Liver (tissue), 9 donors: Measurements from ENCODE around the gene GTF3C5. TPM values are rescaled to one million over a fixed set of nuclear protein-coding genes. Genes with fewer than 3 reads are reported as not detected.

Experiments
- DNase-seq: peaks from one replicate; pipeline ENCODE4 v3.0.0-alpha.2; 2017; ENCODE audit warnings: low spot score
- H3K27ac ChIP-seq, 2 donors: one replicate each; pipeline ENCODE4 v1.7.0; 2013; ENCODE audit warnings: inconsistent platforms in 2 of 2, low read length in 2 of 2, control low read depth in 1 of 2, low read depth in 1 of 2, mild to moderate bottlenecking in 1 of 2
- H3K27me3 ChIP-seq, 4 donors: one replicate each; pipeline versions ENCODE4 v1.6.1 to v1.7.0; 2013; ENCODE audit warnings: low read length in 3 of 4, inconsistent platforms in 1 of 4, mild to moderate bottlenecking in 1 of 4, moderate library complexity in 1 of 4; ENCODE audit not compliant: control insufficient read depth in 4 of 4, insufficient read depth in 4 of 4
- H3K36me3 ChIP-seq, 4 donors: one replicate each; pipeline versions ENCODE4 v1.6.1 to v1.7.0; 2013; ENCODE audit warnings: low read length in 3 of 4, mild to moderate bottlenecking in 3 of 4, low read depth in 1 of 4, moderate library complexity in 1 of 4; ENCODE audit not compliant: control insufficient read depth in 4 of 4, insufficient read depth in 3 of 4
- H3K4me1 ChIP-seq, 4 donors: one replicate each; pipeline versions ENCODE4 v1.6.1 to v1.7.0; 2013; ENCODE audit warnings: low read length in 3 of 4, mild to moderate bottlenecking in 3 of 4, moderate library complexity in 1 of 4; ENCODE audit not compliant: control insufficient read depth in 4 of 4, insufficient read depth in 4 of 4
- H3K4me3 ChIP-seq, 3 donors: one replicate each; pipeline versions ENCODE4 v1.6.1 to v1.7.0; 2013; ENCODE audit warnings: low read length in 3 of 3, control low read depth in 1 of 3, low read depth in 1 of 3, mild to moderate bottlenecking in 1 of 3
- H3K9ac ChIP-seq, 2 donors: one replicate each; pipeline ENCODE4 v1.7.0; 2013; ENCODE audit warnings: low read length in 2 of 2, mild to moderate bottlenecking in 2 of 2, moderate library complexity in 2 of 2, control low read depth in 1 of 2, low read depth in 1 of 2
- H3K9me3 ChIP-seq, 4 donors: one replicate each; pipeline versions ENCODE4 v1.6.1 to v1.7.0; 2013; ENCODE audit warnings: low read length in 3 of 4; ENCODE audit not compliant: control insufficient read depth in 4 of 4
- ATF3 ChIP-seq: IDR thresholded peaks from 2 replicates; pipeline ENCODE4 v1.6.1; 2016; ENCODE audit warnings: antibody characterized with exemption
- CTCF ChIP-seq: fragments of 150-350 bp; IDR thresholded peaks from 2 replicates; pipeline ENCODE4 v1.5.1; 2017; ENCODE audit warnings: improper control_type of control experiment, low read depth, low read length; ENCODE audit not compliant: missing input control
- EGR1 ChIP-seq, 2 donors: IDR thresholded peaks; 2 replicates each; pipeline ENCODE4 v1.6.1; 2016 to 2018; ENCODE audit warnings: antibody characterized with exemption in 2 of 2, low read depth in 2 of 2
- FOXA1 ChIP-seq: IDR thresholded peaks from 2 replicates; pipeline ENCODE4 v1.6.1; 2016; ENCODE audit warnings: antibody characterized with exemption
- FOXA2 ChIP-seq: IDR thresholded peaks from 2 replicates; pipeline ENCODE4 v1.6.1; 2016; ENCODE audit warnings: antibody characterized with exemption
- GABPA ChIP-seq, 2 donors: IDR thresholded peaks in 1 of 2; conservative IDR thresholded peaks in 1 of 2; 2 replicates each; pipeline ENCODE4 v1.6.1; 2016; ENCODE audit warnings: antibody characterized with exemption in 2 of 2, mild to moderate bottlenecking in 1 of 2, moderate library complexity in 1 of 2
- HNF4A ChIP-seq, 2 donors: conservative IDR thresholded peaks; 2 replicates each; pipeline ENCODE4 v1.6.1; 2016; ENCODE audit warnings: antibody characterized with exemption in 2 of 2, mild to moderate bottlenecking in 2 of 2
- HNF4G ChIP-seq: IDR thresholded peaks from 2 replicates; pipeline ENCODE4 v1.6.1; 2016; ENCODE audit warnings: antibody characterized with exemption
- JUND ChIP-seq, 2 donors: IDR thresholded peaks; 2 replicates each; pipeline ENCODE4 v1.6.1; 2016; ENCODE audit warnings: antibody characterized with exemption in 2 of 2
- MAX ChIP-seq: IDR thresholded peaks from 2 replicates; pipeline ENCODE4 v1.6.1; 2016; ENCODE audit warnings: antibody characterized with exemption
- NR2F2 ChIP-seq: IDR thresholded peaks from 2 replicates; pipeline ENCODE4 v1.6.1; 2016; ENCODE audit warnings: antibody characterized with exemption
- RAD21 ChIP-seq, 2 donors: IDR thresholded peaks; 2 replicates each; pipeline ENCODE4 v1.6.1; 2016; ENCODE audit warnings: antibody characterized with exemption in 2 of 2, mild to moderate bottlenecking in 2 of 2
- REST ChIP-seq: IDR thresholded peaks from 2 replicates; pipeline ENCODE4 v1.6.1; 2016; ENCODE audit warnings: antibody characterized with exemption, mild to moderate bottlenecking
- RXRA ChIP-seq, 2 donors: IDR thresholded peaks; 2 replicates each; pipeline ENCODE4 v1.6.1; 2017 to 2018; ENCODE audit warnings: antibody characterized with exemption in 2 of 2, mild to moderate bottlenecking in 1 of 2
- SP1 ChIP-seq: IDR thresholded peaks from 2 replicates; pipeline ENCODE4 v1.6.1; 2018; ENCODE audit warnings: antibody characterized with exemption, mild to moderate bottlenecking
- TAF1 ChIP-seq: conservative IDR thresholded peaks from 2 replicates; pipeline ENCODE4 v1.6.1; 2016; ENCODE audit warnings: antibody characterized with exemption, mild to moderate bottlenecking
- YY1 ChIP-seq: IDR thresholded peaks from 2 replicates; pipeline ENCODE4 v1.6.1; 2016; ENCODE audit warnings: antibody characterized with exemption, mild to moderate bottlenecking
- ZBTB33 ChIP-seq: IDR thresholded peaks from 2 replicates; pipeline ENCODE4 v1.6.1; 2016; ENCODE audit warnings: antibody characterized with exemption
- WGBS: extraction: QIAGEN DNeasy Blood & Tissue Kit; methylation state at CpG from one replicate; pipeline ENCODE4 v1.1.7; 2013; 5-methylcytosine and 5-hydroxymethylcytosine counted together
- polyA plus RNA-seq, 2 donors: library from polyadenylated mRNA; stranded (reverse) in 1 of 2; unstranded in 1 of 2; fragments of 200-250 nt in 1 of 2; fragments of >200 nt in 1 of 2; fragmentation: Nextera tagmentation in 1 of 2; extraction: Ambion mirVana in 1 of 2; gene quantifications; one replicate each; pipeline versions ENCODE4 v1.2.1 to v1.2.3, GENCODE V29; 2013 to 2015
- total RNA-seq, 2 donors: library from RNA; depleted of rRNA; stranded (reverse); fragments of >200 nt; gene quantifications; one replicate each; pipeline ENCODE4 v1.2.3, GENCODE V29; 2014
- donor health status: healthy.
- donor health status: healthy.
- donor health status: healthy.
- donor health status: healthy.
- donor health status: healthy.

GTF3C5 gene
- total and polyA plus RNA-seq, 4 donors, result 13.2 to 26.2 (median 18.2) TPM

GRCh38 chr9:133032171-133032570 is 1.4 kb downstream of the GTF3C5 start:
- 97% methylated on average over 10 of the region's 10 CpGs for WGBS
- Histone ChIP-seq H3K9me3 (no peaks in the 10 kb centered on the region), H3K4me1 (peaks cover 0 to 29% (median 23%) of the 10 kb centered on the region in 4 donors), H3K36me3 (peaks cover 0 to 2% (median 0%) of the 10 kb centered on the region in 4 donors), H3K27ac (no peak overlapping the region), H3K4me3 (no peak overlapping the region), H3K27me3 (no peaks in the 10 kb centered on the region), H3K9ac (no peak overlapping the region)
- TF ChIP-seq CTCF (no peak), FOXA2 (no peak), GABPA (IDR thresholded peaks at IDR 0.05 in 1 of 2, conservative IDR thresholded peaks at IDR 0.05 in 1 of 2) (no peak), SP1 (no peak), RAD21 (IDR thresholded peaks at IDR 0.05) (no peak), TAF1 (no peak), ZBTB33 (no peak), HNF4G (no peak), YY1 (no peak), ATF3 (no peak), NR2F2 (no peak), RXRA (IDR thresholded peaks at IDR 0.05) (no peak), JUND (IDR thresholded peaks at IDR 0.05) (no peak), MAX (no peak), REST (no peak), EGR1 (IDR thresholded peaks at IDR 0.05; ENCODE audit: low read depth in 2 of 2) (no peak), HNF4A (conservative IDR thresholded peaks at IDR 0.05) (no peak), FOXA1 (no peak)
- no peak for DNase-seq
